Measurements from ENCODE around the gene RASSF8.

Gene RASSF8

DNA sequence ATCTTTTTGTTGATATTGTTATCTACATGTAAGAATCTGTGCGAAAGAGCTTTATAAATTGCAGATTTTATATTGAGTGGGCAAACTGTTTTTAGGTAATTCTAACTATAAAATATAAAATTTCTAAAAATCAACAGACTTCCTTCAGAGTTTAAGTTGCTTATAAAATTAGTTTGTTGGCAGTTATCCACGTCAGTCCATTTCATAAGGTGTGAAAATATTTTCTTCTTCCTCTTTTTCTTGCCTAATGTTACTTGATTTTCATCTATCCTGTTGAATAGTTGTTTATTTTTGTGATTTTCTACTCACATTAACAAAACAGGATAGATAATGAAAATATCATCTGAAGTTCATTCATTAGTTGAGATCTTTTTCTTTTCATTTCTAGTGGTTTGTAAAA, 58.0 kb downstream of the RASSF8 start:
- DNase-seq (ENCODE audit: low spot score), result no peak
- TF ChIP-seq, protein P1, sequence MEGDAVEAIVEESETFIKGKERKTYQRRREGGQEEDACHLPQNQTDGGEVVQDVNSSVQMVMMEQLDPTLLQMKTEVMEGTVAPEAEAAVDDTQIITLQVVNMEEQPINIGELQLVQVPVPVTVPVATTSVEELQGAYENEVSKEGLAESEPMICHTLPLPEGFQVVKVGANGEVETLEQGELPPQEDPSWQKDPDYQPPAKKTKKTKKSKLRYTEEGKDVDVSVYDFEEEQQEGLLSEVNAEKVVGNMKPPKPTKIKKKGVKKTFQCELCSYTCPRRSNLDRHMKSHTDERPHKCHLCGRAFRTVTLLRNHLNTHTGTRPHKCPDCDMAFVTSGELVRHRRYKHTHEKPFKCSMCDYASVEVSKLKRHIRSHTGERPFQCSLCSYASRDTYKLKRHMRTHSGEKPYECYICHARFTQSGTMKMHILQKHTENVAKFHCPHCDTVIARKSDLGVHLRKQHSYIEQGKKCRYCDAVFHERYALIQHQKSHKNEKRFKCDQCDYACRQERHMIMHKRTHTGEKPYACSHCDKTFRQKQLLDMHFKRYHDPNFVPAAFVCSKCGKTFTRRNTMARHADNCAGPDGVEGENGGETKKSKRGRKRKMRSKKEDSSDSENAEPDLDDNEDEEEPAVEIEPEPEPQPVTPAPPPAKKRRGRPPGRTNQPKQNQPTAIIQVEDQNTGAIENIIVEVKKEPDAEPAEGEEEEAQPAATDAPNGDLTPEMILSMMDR (IDR thresholded peaks at IDR 0.05; ENCODE audit: extremely low read depth, insufficient read depth, missing control alignments), result no peak
- in situ Hi-C loops (cut with MboI; ENCODE audit: low pct_unique_long_range_greater_than_20kb, low sequenced_read_pairs, unreplicated experiment), result no loop called here

DNA sequence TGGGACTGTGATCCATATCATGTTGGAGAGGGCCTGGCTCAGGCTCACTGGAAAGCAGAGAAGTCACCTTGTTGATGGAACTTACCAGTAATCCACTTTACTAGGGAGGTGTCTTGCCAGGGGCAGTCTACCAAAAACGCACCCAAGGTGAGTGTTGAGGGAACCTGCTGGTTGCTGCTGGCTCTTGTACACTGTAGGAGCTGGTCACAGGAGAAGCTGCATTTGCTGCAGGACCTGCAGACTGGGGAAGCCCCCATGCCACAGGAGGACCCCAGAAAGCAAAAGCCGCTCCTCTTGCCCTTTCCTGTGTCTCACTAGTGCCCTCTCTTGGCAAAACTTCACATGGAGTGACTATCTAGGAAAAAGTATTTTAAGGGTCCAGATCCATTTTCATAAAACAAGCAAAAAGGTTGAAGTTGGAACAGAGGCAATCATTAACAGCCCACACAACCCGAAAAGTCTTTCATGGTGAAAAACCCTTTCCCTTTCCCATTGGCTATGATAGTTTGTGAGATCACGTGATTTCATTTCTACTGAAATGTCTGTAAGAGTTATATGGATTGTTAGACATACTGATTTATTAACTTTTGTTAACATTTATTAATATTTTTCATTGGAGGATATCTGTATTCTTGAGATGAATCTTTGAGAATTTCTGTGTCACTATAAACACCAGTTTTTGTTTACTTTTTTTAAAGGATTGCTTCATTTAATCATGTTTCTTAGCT, 59.2 kb downstream of the RASSF8 start:
- peak; percentile 38 for DNase-seq (ENCODE audit: low spot score)
- in situ Hi-C loops (cut with MboI; ENCODE audit: low pct_unique_long_range_greater_than_20kb, low sequenced_read_pairs, unreplicated experiment), result no loop called here
- TF ChIP-seq, protein P1 (IDR thresholded peaks at IDR 0.05; ENCODE audit: extremely low read depth, insufficient read depth, missing control alignments), result peak; percentile 56

DNA sequence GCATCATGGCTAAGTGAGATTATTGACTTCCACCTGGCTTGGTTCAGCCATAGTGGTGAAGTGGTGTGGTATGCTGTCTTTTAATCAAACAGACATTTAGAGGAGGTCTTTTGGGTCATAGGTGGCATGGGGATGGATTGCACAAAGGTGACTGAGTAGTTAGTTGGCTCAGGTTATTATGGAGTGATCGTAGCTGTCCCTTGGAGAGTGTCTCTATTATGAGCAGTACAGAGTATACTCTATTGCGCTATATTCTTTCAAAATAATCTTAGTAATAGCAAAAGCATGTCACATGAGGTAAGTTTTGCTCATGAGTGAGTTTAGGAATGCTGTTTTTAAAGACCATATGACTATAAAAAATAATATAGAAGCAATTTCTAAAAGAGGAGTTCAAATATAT, 60.4 kb downstream of the RASSF8 start:
- TF ChIP-seq, protein P1 (IDR thresholded peaks at IDR 0.05; ENCODE audit: extremely low read depth, insufficient read depth, missing control alignments), result no peak
- no peak for DNase-seq (ENCODE audit: low spot score)
- in situ Hi-C loops (cut with MboI; ENCODE audit: low pct_unique_long_range_greater_than_20kb, low sequenced_read_pairs, unreplicated experiment), result no loop called here

DNA sequence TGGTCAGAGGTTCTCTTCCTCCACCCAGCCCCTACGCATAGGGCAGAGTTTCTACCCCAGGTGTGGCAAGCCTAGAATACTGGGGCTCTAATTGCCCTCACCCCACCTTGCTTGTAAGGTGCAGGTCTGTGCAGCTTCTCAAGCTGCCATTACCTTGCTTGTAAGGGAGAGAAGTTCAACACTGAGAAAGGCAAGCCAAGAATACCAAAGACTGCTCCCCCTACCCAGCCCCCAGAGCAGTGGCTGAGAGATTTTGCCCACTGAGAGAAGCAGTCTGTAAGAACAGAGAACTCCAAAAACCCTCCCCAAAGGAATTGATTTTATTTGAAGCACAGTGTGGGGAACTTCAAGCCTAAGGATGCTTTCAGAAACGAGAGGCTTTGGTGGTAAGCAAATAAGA, 63.1 kb downstream of the RASSF8 start:
- in situ Hi-C loops (cut with MboI; ENCODE audit: low pct_unique_long_range_greater_than_20kb, low sequenced_read_pairs, unreplicated experiment), result loop anchor here (10.0 kb wide), 1 partner anchor 587 kb away; no protein-coding TSS in a partner anchor
- DNase-seq (ENCODE audit: low spot score), result no peak
- TF ChIP-seq, protein P1 (IDR thresholded peaks at IDR 0.05; ENCODE audit: extremely low read depth, insufficient read depth, missing control alignments), result no peak

DNA sequence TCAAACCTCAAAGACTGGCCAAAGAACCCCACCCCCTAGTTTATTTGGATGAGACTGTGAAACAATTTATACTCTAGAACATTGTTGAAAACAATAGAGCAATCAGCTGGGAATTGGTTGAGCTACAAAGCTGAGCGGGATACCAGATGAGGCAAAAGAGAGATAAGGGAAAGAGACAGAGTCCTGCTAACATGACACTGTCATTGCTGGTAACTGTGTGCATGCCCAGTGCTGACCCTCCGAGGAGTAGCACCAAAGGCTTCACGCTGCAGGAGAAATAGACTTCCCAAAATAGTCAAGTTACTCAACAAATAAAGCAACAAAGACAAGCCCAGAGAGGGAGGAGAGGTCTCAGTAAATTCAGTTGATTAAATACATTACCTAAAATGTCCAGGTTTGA, 63.6 kb downstream of the RASSF8 start:
- TF ChIP-seq, protein P1 (IDR thresholded peaks at IDR 0.05; ENCODE audit: extremely low read depth, insufficient read depth, missing control alignments), result no peak
- in situ Hi-C loops (cut with MboI; ENCODE audit: low pct_unique_long_range_greater_than_20kb, low sequenced_read_pairs, unreplicated experiment), result loop anchor here (10.0 kb wide), 1 partner anchor 587 kb away; no protein-coding TSS in a partner anchor

DNA sequence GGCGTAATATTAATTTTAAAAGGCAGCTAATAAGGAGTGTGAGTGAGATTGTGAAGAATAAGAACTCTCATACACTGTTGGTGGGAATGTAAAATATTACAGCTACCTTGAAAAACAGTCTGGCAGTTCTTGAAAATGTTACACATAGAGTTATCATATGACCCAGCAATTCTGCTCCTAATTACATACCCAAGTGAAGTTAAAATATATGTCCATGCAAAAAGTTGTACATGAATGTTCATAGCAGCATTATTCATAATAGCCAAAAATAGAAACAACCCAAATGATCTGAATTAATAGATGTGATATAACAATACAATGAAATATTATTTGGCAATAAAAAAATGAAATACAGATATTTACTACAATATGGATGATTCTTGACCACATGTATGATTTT, 68.2 kb downstream of the RASSF8 start:
- DNase-seq (ENCODE audit: low spot score), result no peak
- TF ChIP-seq, protein P1 (IDR thresholded peaks at IDR 0.05; ENCODE audit: extremely low read depth, insufficient read depth, missing control alignments), result no peak
- in situ Hi-C loops (cut with MboI; ENCODE audit: low pct_unique_long_range_greater_than_20kb, low sequenced_read_pairs, unreplicated experiment), result loop anchor here (10.0 kb wide), 1 partner anchor 592 kb away; no protein-coding TSS in a partner anchor

More for the DNA sequence above, 63.6 kb downstream of the RASSF8 start:
- no peak for DNase-seq (ENCODE audit: low spot score)

All from GM13977 (cell line).